ENCODE data around the gene DNM3.
A peak's percentile ranks its signal among the peaks of the same experiment; 100 is the strongest.

DNM3 gene

GRCh38 chr1:171912509-171913175 lies 71.3 kb downstream of the DNM3 start:
- H3K4me3 Mint-ChIP-seq, result no peak overlapping the region
- ATAC-seq (no peak), DNase-seq (ENCODE audit: low spot score in 2 of 2) (no peak)
- no peaks in the 10 kb centered on the region for H3K9me3 Mint-ChIP-seq
- no peaks in the 10 kb centered on the region for H3K4me1 Mint-ChIP-seq
- no peak overlapping the region for H3K27ac Mint-ChIP-seq
- H3K36me3 Mint-ChIP-seq, result no peaks in the 10 kb centered on the region

GRCh38 chr1:171913385-171913784 lies 72.1 kb downstream of the DNM3 start:
- Mint-ChIP-seq H3K9me3 (no peaks in the 10 kb centered on the region), H3K36me3 (no peaks in the 10 kb centered on the region), H3K4me1 (no peaks in the 10 kb centered on the region), H3K4me3 (no peak overlapping the region), H3K27ac (no peak overlapping the region)
- no peak for DNase-seq (ENCODE audit: low spot score in 2 of 2)
- no peak for ATAC-seq

GRCh38 chr1:171916315-171916771 lies 75.0 kb downstream of the DNM3 start:
- no peaks in the 10 kb centered on the region for H3K36me3 Mint-ChIP-seq
- DNase-seq (ENCODE audit: low spot score in 2 of 2) (no peak), ATAC-seq (peak; percentile 58)
- H3K9me3 Mint-ChIP-seq, result no peaks in the 10 kb centered on the region
- no peak overlapping the region for H3K4me3 Mint-ChIP-seq
- H3K4me1 Mint-ChIP-seq, result no peaks in the 10 kb centered on the region
- no peak overlapping the region for H3K27ac Mint-ChIP-seq

GRCh38 chr1:171917331-171917730 lies 76.0 kb downstream of the DNM3 start:
- Mint-ChIP-seq H3K4me1 (no peaks in the 10 kb centered on the region), H3K27ac (no peak overlapping the region), H3K4me3 (no peak overlapping the region), H3K9me3 (no peaks in the 10 kb centered on the region), H3K36me3 (no peaks in the 10 kb centered on the region)
- no peak for ATAC-seq
- no peak for DNase-seq (ENCODE audit: low spot score in 2 of 2)

GRCh38 chr1:171919891-171920887 lies 78.9 kb downstream of the DNM3 start:
- no peaks in the 10 kb centered on the region for H3K4me1 Mint-ChIP-seq
- no peak overlapping the region for H3K27ac Mint-ChIP-seq
- no peaks in the 10 kb centered on the region for H3K36me3 Mint-ChIP-seq
- no peak for DNase-seq (ENCODE audit: low spot score in 2 of 2)
- H3K4me3 Mint-ChIP-seq, result no peak overlapping the region
- peaks cover 2% of the 10 kb centered on the region for H3K9me3 Mint-ChIP-seq
- no peak for ATAC-seq

- Mint-ChIP-seq H3K4me3 (no peak overlapping the region), H3K27ac (no peak overlapping the region), H3K9me3 (peaks cover 2% of the 10 kb centered on the region), H3K36me3 (no peaks in the 10 kb centered on the region), H3K4me1 (no peaks in the 10 kb centered on the region)
- no peak for DNase-seq (ENCODE audit: low spot score in 2 of 2)
- ATAC-seq, result peak; percentile 90
Observed at GRCh38 chr1:171922999-171923398, 81.7 kb downstream of the DNM3 start.

GRCh38 chr1:171929121-171929520 lies 87.8 kb downstream of the DNM3 start:
- Mint-ChIP-seq H3K27ac (no peak overlapping the region), H3K36me3 (no peaks in the 10 kb centered on the region), H3K4me3 (no peak overlapping the region), H3K9me3 (no peaks in the 10 kb centered on the region), H3K4me1 (no peaks in the 10 kb centered on the region)
- no peak for ATAC-seq
- no peak for DNase-seq (ENCODE audit: low spot score in 2 of 2)

- H3K4me3 Mint-ChIP-seq, result no peak overlapping the region
- DNase-seq (ENCODE audit: low spot score in 2 of 2), result no peak
- no peaks in the 10 kb centered on the region for H3K9me3 Mint-ChIP-seq
- no peaks in the 10 kb centered on the region for H3K36me3 Mint-ChIP-seq
- ATAC-seq, result no peak
- H3K27ac Mint-ChIP-seq, result no peak overlapping the region
- H3K4me1 Mint-ChIP-seq, result no peaks in the 10 kb centered on the region
Observed at GRCh38 chr1:171931752-171932151, 90.5 kb downstream of the DNM3 start.

- ATAC-seq (no peak), DNase-seq (ENCODE audit: low spot score in 2 of 2) (no peak)
- no peak overlapping the region for H3K4me3 Mint-ChIP-seq
- no peaks in the 10 kb centered on the region for H3K36me3 Mint-ChIP-seq
- no peak overlapping the region for H3K27ac Mint-ChIP-seq
- H3K9me3 Mint-ChIP-seq, result no peaks in the 10 kb centered on the region
- no peaks in the 10 kb centered on the region for H3K4me1 Mint-ChIP-seq
Observed at GRCh38 chr1:171934664-171935063, 93.4 kb downstream of the DNM3 start.

- H3K27ac Mint-ChIP-seq, result no peak overlapping the region
- no peaks in the 10 kb centered on the region for H3K9me3 Mint-ChIP-seq
- no peak for ATAC-seq
- no peaks in the 10 kb centered on the region for H3K36me3 Mint-ChIP-seq
- no peaks in the 10 kb centered on the region for H3K4me1 Mint-ChIP-seq
- no peak overlapping the region for H3K4me3 Mint-ChIP-seq
- DNase-seq (ENCODE audit: low spot score in 2 of 2), result no peak
Observed at GRCh38 chr1:171935086-171935485, 93.8 kb downstream of the DNM3 start.

- Mint-ChIP-seq H3K4me1 (no peaks in the 10 kb centered on the region), H3K4me3 (no peak overlapping the region), H3K9me3 (no peaks in the 10 kb centered on the region), H3K36me3 (no peaks in the 10 kb centered on the region), H3K27ac (no peak overlapping the region)
- ATAC-seq, result no peak
- DNase-seq (ENCODE audit: low spot score in 2 of 2), result no peak
Observed at GRCh38 chr1:171935664-171936063, 94.4 kb downstream of the DNM3 start.

- H3K9me3 Mint-ChIP-seq, result no peaks in the 10 kb centered on the region
- H3K36me3 Mint-ChIP-seq, result no peaks in the 10 kb centered on the region
- no peak overlapping the region for H3K27ac Mint-ChIP-seq
- no peaks in the 10 kb centered on the region for H3K4me1 Mint-ChIP-seq
- H3K4me3 Mint-ChIP-seq, result no peak overlapping the region
- ATAC-seq (no peak), DNase-seq (ENCODE audit: low spot score in 2 of 2) (no peak)
Observed at GRCh38 chr1:171937938-171938337, 96.6 kb downstream of the DNM3 start.

GRCh38 chr1:171939740-171940139 lies 98.4 kb downstream of the DNM3 start:
- DNase-seq (ENCODE audit: low spot score in 2 of 2), result no peak
- no peaks in the 10 kb centered on the region for H3K9me3 Mint-ChIP-seq
- no peak overlapping the region for H3K27ac Mint-ChIP-seq
- H3K36me3 Mint-ChIP-seq, result no peaks in the 10 kb centered on the region
- H3K4me3 Mint-ChIP-seq, result no peak overlapping the region
- ATAC-seq, result no peak
- H3K4me1 Mint-ChIP-seq, result no peaks in the 10 kb centered on the region

GRCh38 chr1:171940368-171940767 lies 99.1 kb downstream of the DNM3 start:
- Mint-ChIP-seq H3K27ac (no peak overlapping the region), H3K36me3 (no peaks in the 10 kb centered on the region), H3K9me3 (no peaks in the 10 kb centered on the region), H3K4me3 (no peak overlapping the region), H3K4me1 (no peaks in the 10 kb centered on the region)
- ATAC-seq (no peak), DNase-seq (ENCODE audit: low spot score in 2 of 2) (no peak)

- H3K4me1 Mint-ChIP-seq, result no peaks in the 10 kb centered on the region
- no peak for ATAC-seq
Observed at GRCh38 chr1:171941920-171942319, 100.6 kb downstream of the DNM3 start.

More at GRCh38 chr1:171941920-171942319, 100.6 kb downstream of the DNM3 start:
- Mint-ChIP-seq H3K36me3 (no peaks in the 10 kb centered on the region), H3K4me3 (no peak overlapping the region), H3K9me3 (no peaks in the 10 kb centered on the region), H3K27ac (no peak overlapping the region)
- no peak for DNase-seq (ENCODE audit: low spot score in 2 of 2)

Data from stimulated activated effector memory CD8-positive, alpha-beta T cell treated with anti-CD3 and anti-CD28 coated beads, Interleukin-12 subunit alpha, Interleukin-12 subunit beta, amount 100 ng/mL, for 72 hours (primary cell).